Amniotic stem cell (primary cell): ENCODE data around the gene RELCH.
A peak's percentile ranks its signal among the peaks of the same experiment; 100 is the strongest.
"Not testable (repeated sequence)": the region's sequence is repeated elsewhere in the genome, so short reads cannot be mapped to it uniquely, and the experiment has no call there.

ENCODE experiments used
- DNase-seq: peaks from one replicate; lab custom pipeline; 2025; lab: John Stamatoyannopoulos, UW

The RELCH gene

DNA sequence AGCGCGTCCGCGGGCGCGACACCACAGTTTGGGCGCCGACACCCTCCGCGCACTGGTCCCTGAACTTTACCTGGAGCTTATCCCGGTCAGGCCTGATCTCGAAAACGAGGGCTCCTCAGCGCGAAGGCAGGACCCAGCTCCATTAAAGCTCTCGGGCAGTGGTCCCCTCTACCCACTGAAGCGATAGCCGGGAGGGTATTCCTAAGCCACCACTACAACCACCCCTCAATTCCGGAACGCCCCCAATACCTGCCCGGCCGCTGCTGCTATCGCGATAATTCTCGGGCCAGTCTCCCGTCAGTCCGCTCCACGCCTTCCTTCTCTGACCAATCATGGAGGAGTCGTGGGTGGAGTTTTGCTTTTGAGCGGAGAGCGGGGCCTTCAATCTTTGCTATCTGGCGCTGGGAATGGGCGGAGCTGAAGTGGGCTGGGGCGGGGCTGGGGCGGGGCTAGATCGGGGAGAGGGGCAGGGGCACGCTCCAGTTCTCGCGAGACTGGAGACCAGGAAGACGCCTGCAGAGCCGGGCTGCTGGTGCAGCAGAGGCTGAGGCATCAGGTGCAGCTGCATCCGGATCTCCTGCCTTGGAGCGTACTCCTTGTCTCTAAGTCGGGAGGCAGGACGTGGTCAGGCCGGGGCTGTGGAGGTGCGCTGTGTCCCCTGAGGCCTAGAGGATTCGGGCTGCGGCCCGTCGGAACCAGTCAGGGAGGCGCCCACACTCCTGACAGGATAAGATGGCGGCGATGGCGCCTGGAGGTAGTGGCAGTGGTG is at the start of gene RELCH, which contains the start of gene PIGN:
RELCH (plus strand) TSS at position 482 of the 769 bp plus-strand sequence; CDS start at position 733, 251 bp downstream.
PIGN (minus strand) TSS at position 283 of the 769 bp plus-strand sequence. CDS start 25,703 bp downstream, outside the sequence.
- DNase-seq = peak; percentile 97

GRCh38 chr18:62138461-62139235 is 48.4 kb upstream of the RELCH start:
- DNase-seq = no peak

- DNase-seq = no peak
Observed at GRCh38 chr18:62140259-62140658, 46.8 kb upstream of the RELCH start.

DNA sequence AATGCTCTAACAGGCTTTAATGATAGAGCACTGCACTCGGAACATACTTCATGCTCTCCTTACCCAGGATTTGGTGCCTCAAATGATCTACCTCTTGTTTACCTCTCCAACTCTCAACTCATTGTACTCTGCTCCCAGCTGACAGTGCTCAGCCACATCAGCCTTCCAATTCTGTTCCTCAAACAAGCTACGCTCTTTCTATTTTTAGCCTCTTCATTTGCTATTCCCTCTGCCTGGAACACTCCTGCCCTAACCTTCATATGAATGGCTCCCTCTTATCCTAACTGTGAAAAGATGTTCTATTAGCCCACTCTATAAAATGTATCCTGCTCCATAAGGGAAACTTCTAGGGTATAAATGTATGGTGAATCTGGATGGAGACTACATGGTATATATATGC is 42.7 kb upstream of the RELCH start:
- DNase-seq = no peak

- DNase-seq = no peak
Observed at GRCh38 chr18:62151068-62151771, 35.8 kb upstream of the RELCH start.

DNA sequence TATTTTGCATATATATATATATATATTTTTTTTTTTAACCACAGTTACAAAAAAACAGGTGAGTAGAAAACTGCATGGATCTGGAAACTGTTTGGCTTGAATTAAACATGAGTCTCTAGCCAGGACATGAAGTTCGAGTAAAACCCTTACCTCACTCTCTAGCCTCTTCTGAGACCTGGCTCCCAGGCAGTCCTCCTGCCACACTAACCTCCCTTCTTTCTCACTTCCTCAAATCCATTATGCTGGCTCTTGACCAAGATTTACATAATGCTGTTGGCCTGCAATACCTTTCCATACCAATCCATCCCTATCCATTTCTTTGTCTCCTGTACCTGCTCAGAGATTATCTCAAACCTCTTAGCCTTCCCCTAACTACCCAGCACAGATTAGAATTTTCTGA is 34.2 kb upstream of the RELCH start:
- DNase-seq = no peak

DNA sequence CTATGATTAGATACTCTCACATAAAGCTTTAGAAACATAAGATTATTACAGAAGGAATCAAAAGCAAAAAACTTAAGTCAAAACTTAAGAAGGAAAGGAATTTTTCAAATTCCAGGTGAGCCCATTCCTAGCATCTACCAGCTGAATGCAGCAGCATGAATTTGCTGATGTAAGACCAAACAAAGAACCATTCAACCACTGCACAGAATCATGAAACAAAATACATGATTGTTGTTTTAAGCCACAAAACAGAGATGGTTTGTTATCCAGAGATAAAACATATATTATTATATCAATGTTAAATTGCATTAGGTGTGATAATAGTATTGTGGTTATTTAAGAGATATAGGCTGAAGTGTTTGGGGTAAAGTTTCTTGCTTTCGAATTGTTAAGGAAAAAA is 29.2 kb upstream of the RELCH start:
- DNase-seq = no peak

DNA sequence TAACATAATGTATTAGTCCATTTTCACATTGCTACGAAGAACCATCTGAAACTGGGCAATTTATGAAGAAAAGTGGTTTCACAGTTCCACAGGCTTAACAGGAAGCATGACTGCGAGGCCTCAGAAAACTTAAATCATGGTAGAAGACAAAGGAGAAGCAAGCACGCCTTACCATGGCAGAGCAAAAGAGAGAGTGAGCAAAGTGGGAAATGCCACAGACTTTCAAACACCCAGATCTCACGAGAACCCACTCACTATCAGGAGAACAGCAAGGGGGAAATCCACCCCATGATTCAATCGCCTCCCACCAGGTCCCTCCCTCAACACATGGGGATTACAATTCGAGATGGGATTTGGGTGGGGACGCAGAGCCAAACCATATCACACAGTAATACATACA is 22.7 kb upstream of the RELCH start:
- DNase-seq = no peak

DNA sequence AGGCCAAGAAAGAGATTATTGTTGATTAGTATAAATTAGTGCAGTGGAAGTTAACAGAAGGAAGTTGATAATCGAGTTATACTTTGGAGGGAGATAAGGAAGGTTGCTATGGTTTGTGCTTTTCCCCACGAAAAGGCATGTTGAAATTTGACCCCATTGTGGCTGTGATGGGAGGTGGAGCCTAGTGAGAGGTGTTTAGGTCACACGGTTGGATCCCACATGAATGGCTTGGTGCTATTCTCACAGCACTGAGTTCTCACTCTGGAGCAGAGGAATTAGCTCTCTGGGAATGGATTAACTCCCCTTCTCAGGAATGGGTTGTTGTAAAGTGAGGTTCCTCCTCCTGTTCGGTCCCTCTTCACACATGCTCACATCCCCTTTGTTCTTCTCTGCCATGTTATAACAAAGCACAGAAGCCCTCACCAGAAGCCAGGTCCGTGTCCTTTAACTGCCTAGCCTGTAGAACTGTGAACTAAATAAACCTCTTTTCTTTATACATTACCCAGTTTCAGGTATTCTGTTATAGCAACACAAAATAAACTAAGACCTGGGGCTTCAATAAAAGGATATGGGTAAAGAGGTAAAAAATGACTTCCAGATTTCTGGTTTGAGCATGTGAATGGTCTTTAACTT is 22.1 kb upstream of the RELCH start:
- DNase-seq = no peak

DNA sequence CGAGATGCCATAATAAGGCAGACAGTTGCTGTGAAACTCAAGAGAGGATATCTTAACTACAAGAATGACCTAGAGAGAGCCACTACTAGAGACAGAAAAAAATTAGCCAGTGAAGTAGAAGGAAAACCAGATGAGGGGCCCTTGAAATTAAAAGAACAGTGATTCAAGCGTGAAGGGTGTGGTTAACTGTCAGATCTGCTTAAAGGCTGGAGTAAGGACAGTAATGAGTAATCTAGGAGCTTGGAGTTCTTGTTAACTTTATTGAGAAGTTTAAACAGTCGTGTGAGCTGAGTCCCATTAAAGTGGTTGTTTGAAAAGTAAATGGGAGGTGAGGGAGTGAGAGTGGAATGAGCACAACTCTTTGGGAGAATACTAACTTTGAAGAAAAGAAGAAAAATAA is 21.5 kb upstream of the RELCH start:
- DNase-seq = no peak

DNA sequence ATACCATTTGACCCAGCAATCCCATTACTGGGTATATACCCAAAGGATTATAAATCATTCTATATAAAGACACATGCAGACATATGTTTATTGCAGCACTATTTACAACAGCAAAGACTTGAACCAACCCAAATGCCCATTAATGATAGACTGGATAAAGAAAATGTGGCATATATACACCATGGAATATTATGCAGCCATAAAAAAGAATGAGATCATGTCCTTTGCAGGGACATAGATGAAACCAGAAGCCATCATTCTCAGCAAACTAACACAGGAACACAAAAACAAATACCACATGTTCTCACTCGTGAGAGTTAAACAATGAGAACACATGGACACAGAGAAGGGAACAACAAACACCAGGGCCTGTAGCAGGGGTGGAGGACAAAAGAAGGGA is 20.5 kb upstream of the RELCH start:
- DNase-seq = not testable (repeated sequence)

DNA sequence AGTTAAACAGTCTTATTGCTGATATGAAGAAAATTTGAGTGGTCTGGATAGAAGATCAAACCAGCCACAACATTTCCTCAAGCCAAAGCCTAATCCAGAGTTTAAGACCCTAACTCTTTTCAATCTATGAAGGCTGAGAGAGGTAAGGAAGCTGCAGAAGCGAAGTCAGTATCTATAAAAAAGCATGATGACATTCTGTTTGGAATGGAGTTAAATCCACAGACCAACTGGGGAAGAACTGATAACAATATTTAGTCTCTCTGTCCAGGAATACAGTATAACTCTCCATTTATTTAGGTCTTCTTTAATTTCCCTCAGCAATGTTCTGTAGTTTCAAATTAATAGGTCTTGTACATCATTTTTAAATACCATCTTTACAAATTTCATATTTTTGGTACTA is 16.2 kb upstream of the RELCH start:
- DNase-seq = no peak

- DNase-seq = no peak
Observed at GRCh38 chr18:62172298-62172697, 14.8 kb upstream of the RELCH start.

DNA sequence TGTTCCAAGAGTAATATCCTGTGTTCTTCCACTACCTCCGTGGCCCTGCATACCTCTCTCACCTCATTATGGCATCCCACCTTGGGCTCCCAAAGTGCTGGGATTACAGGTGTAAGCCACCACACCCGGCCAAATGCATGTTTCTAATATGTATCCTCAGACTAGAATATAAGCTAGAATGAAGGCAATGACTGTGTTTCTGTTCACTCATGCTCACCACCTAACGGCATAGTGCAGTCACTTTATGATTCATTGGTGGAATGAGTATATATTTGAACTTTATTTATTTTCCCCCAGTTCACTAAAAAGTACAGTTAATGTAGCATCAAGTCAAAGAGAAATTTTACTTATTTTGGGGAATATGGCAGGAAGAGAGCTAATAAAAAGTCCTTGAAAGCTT is 11.5 kb upstream of the RELCH start:
- no peak for DNase-seq

- DNase-seq = no peak
Observed at GRCh38 chr18:62177271-62177670, 9.8 kb upstream of the RELCH start.

- DNase-seq = no peak
Observed at GRCh38 chr18:62179213-62179612, 7.8 kb upstream of the RELCH start.

DNA sequence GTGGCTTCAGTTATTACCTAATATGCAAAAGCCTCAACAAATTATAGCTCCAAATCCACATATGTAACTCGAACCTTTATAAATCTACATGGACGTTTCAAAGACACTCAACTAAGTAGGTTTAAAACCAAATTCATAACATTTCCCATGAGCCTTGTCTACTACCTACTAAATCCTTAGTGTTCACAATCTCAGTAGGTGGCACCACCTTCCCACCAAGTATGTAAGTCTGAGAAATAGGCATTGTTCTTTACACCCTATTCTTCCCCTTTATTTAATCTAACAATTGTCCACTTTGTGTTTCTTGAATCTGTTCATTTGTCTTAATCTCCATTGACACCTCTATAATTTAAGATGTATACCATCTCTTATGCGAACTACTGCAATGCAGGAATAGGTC is 4.8 kb upstream of the RELCH start:
- no peak for DNase-seq

DNA sequence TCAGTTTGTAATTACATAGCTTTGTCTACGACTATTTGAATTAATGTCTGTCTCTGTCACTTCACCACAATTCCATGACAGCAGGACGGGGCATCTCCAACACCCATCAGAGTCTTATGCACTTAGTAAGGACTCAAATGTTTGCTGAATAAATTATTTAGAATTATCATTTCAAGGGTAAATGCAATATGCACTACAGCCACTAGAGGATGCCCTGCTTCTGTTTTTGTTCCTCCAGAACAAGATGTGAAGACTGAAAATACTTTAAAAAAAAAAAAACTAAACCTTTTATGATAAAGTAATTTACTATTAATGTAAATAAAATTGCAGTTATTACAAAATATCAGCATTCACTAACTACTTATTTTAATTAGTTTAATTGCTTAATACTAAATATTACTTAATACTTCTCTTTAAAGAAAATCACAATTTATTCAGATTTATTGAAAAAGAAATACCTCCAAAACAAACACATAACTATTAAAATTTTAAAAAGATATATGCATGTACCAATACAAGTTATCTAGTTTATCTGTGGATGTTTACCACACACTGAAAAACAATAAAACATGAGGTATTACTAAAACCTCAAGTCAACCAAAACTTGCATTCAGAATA is 3.4 kb upstream of the RELCH start:
- DNase-seq = peak; percentile 34

DNA sequence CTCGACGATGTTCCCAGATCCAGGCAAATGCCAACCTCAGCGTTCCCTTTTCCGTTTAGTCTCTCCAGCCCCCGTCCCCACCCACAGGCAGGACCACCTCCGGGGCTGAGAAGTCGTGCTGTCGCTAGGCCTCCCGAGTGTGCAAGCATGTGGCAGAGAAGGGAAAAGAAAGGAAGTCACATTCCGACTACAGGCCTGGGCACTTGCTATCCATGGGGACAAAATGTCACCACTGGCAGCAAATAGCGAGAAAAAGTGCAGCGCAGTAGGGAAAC is 619 bp upstream of the RELCH start:
- no peak for DNase-seq

GRCh38 chr18:62187543-62188510 is 772 bp downstream of the RELCH start:
- DNase-seq = no peak

- DNase-seq = no peak
Observed at GRCh38 chr18:62189208-62189607, 2.2 kb downstream of the RELCH start.
